Activated CD8-positive, alpha-beta memory T cell treated with anti-CD3 and anti-CD28 coated beads for 24 hours (primary cell): ENCODE results near the gene COMMD4.
"Not testable (repeated sequence)": the region's sequence is repeated elsewhere in the genome, so short reads cannot be mapped to it uniquely, and the experiment has no call there.

Experiments used
- DNase-seq: peaks from one replicate; pipeline ENCODE4 v3.0.0-alpha.2; 2020

Gene COMMD4

GRCh38 chr15:75383986-75384385 lies 48.1 kb downstream of the COMMD4 start:
- not testable (repeated sequence) for DNase-seq
